Esophagus muscularis mucosa (tissue), 4 donors: Measurements from ENCODE around the gene SLC12A9. TPM values are rescaled to one million over a fixed set of nuclear protein-coding genes. Genes with fewer than 3 reads are reported as not detected.

ENCODE experiments used
- DNase-seq: peaks from one replicate; pipeline ENCODE4 v3.0.0-alpha.2; 2017; ENCODE audit errors: extremely low spot score
- H3K27ac ChIP-seq, 4 donors: fragments of 200-600 bp; sonication (generic); replicated peaks in 1 of 4; 1 replicate in 3 of 4; 2 replicates in 1 of 4; pipeline ENCODE4 v1.5.1; 2016 to 2019; ENCODE audit warnings: mild to moderate bottlenecking in 1 of 4
- H3K27me3 ChIP-seq, 4 donors: fragments of 200-600 bp; sonication (generic); one replicate each; pipeline versions ENCODE4 v1.5.1 to v1.6.0; 2016 to 2019
- H3K36me3 ChIP-seq, 4 donors: fragments of 200-600 bp; sonication (generic); one replicate each; pipeline ENCODE4 v1.5.1; 2016 to 2019
- H3K4me1 ChIP-seq, 4 donors: fragments of 200-600 bp; sonication (generic); one replicate each; pipeline ENCODE4 v1.5.1; 2016 to 2019
- H3K4me3 ChIP-seq, 4 donors: fragments of 200-600 bp; sonication (generic); 1 replicate in 2 of 4; 2 replicates in 2 of 4; pipeline ENCODE4 v1.5.1; 2016 to 2019; ENCODE audit warnings: mild to moderate bottlenecking in 4 of 4, moderate library complexity in 1 of 4
- H3K9me3 ChIP-seq, 4 donors: fragments of 200-600 bp; sonication (generic); 1 replicate in 3 of 4; 2 replicates in 1 of 4; pipeline ENCODE4 v1.5.1; 2016 to 2019
- CTCF ChIP-seq, 3 experiments: fragments of 200-600 bp in 2 of 3; fragments of 450-650 bp in 1 of 3; sonication (generic) in 2 of 3; IDR thresholded peaks; one replicate each; pipeline ENCODE4 v1.5.1; 2017 to 2019; ENCODE audit warnings: antibody characterized with exemption in 3 of 3, mild to moderate bottlenecking in 2 of 3, moderate library complexity in 1 of 3
- EP300 ChIP-seq: sonication (generic); formaldehyde crosslinking; IDR thresholded peaks from one replicate; pipeline ENCODE4 v1.6.1; 2017; ENCODE audit warnings: antibody characterized with exemption
- POLR2A ChIP-seq: fragments of 450-650 bp; IDR thresholded peaks from one replicate; pipeline ENCODE4 v1.6.1; 2017; ENCODE audit warnings: antibody characterized with exemption, moderate library complexity, mild to moderate bottlenecking, low read depth
- POLR2AphosphoS5 ChIP-seq, 2 donors: sonication (generic); formaldehyde crosslinking; IDR thresholded peaks; one replicate each; pipeline ENCODE4 v1.6.1; 2017; ENCODE audit warnings: antibody characterized with exemption in 2 of 2
- WGBS: methylation state at CpG from one replicate; pipeline ENCODE4 v1.1.5; 2018; 5-methylcytosine and 5-hydroxymethylcytosine counted together
- intact Hi-C: fragments of 100-400 bp; cut with DNase I; formaldehyde crosslinking; loops from one replicate; pipeline ENCODE4 v1.15.1; 2023
- total RNA-seq, 4 donors: library from RNA; depleted of rRNA; stranded (reverse); fragments of >200 nt; gene quantifications; one replicate each; pipeline versions ENCODE4 v1.1.0 to v1.2.1, GENCODE V29; 2016

Gene SLC12A9
- total RNA-seq, 4 donors from 2014 or later = 15.0 to 26.0 (median 19.9) TPM

GRCh38 chr7:100878013-100878412 lies 25.5 kb downstream of the SLC12A9 start:
- TF ChIP-seq EP300 = no peak
- no peak for TF ChIP-seq CTCF (IDR thresholded peaks at IDR 0.05)
- no peak for TF ChIP-seq POLR2AphosphoS5 (IDR thresholded peaks at IDR 0.05)
- no peak for TF ChIP-seq POLR2A
- WGBS = 72% methylated on average over 7 of the region's 7 CpGs
- intact Hi-C loops = no loop called here
- Histone ChIP-seq H3K4me3 (no peak overlapping the region), H3K4me1 (peaks cover 33 to 64% (median 57%) of the 10 kb centered on the region in 4 donors), H3K27ac (no peak overlapping the region), H3K36me3 (peaks cover 22 to 73% (median 48%) of the 10 kb centered on the region in 4 donors), H3K27me3 (peaks cover 0 to 10% (median 0%) of the 10 kb centered on the region in 4 donors), H3K9me3 (no peaks in the 10 kb centered on the region)
- DNase-seq = no peak

DNA sequence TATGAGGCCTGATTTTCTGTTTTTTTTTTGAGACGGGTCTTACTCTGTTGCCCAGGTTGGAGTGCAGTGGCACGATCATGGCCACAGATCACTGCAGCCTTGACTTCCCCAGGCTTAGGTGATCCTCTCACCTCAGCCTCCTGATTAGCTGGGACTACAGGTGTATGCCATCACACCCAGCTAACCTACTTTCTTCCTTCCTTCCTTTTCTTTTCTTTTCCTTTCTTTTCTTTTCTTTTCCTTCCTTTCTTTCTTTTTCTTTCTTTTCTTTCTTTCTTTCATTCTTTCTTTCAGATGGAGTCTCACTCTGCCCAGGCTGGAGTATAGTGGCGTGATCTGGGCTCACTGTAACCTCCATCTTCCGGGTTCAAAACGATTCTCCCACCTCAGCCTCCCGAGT lies 26.2 kb downstream of the SLC12A9 start:
- Histone ChIP-seq H3K27me3 (peaks cover 0 to 10% (median 0%) of the 10 kb centered on the region in 4 donors), H3K27ac (no peak overlapping the region), H3K4me1 (peaks cover 33 to 63% (median 58%) of the 10 kb centered on the region in 4 donors), H3K4me3 (no peak overlapping the region), H3K9me3 (no peaks in the 10 kb centered on the region), H3K36me3 (peaks cover 15 to 73% (median 49%) of the 10 kb centered on the region in 4 donors)
- no peak for DNase-seq
- intact Hi-C loops = no loop called here
- TF ChIP-seq POLR2AphosphoS5 (IDR thresholded peaks at IDR 0.05) (no peak), EP300 (no peak), POLR2A (no peak), CTCF (IDR thresholded peaks at IDR 0.05) (no peak)
- 85% methylated on average over 6 of the region's 6 CpGs for WGBS

DNA sequence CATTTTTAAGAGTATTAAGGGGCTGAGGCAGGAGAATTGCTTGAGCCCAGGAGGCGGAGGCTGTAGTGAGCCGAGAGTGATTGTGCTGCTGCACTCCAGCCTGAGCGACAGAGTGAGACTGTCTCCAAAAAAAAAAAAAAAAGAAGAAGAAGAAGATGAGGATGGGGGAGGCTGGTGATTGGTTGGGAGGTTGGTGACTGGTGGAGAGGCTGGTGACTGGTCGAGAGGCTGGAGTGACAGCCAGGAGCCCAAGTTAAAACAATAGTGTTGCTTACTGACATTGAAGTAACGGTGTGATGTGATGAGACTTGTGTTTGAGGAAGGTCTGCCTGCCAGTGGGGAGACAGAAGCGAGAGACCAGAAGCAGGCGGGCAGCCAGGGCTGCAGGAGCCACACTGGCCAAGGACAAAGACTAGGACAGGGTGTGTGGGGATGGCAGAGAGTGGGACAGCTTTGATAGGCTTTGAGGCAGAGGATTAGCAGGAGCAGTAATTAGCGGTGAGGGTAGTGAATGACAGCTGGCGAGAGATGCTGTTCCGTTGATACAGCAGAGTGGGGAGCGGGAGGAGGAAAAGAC lies 27.3 kb downstream of the SLC12A9 start:
- peaks cover 27 to 54% (median 51%) of the 10 kb centered on the region in 4 donors for H3K4me1 ChIP-seq
- intact Hi-C loops = loop anchor here (10.0 kb wide), 1 partner anchor 175 kb away; the partner anchor contains the start of gene POP7
- H3K27ac ChIP-seq = no peak overlapping the region
- DNase-seq = no peak
- TF ChIP-seq POLR2AphosphoS5 (IDR thresholded peaks at IDR 0.05) (no peak), POLR2A (no peak), CTCF (IDR thresholded peaks at IDR 0.05) (no peak), EP300 (no peak)
- peaks cover 0 to 8% (median 0%) of the 10 kb centered on the region in 4 donors for H3K27me3 ChIP-seq
- H3K36me3 ChIP-seq = peaks cover 23 to 80% (median 58%) of the 10 kb centered on the region in 4 donors
- WGBS = 73% methylated on average over 11 of the region's 11 CpGs
- no peak overlapping the region for H3K4me3 ChIP-seq
- H3K9me3 ChIP-seq = no peaks in the 10 kb centered on the region

DNA sequence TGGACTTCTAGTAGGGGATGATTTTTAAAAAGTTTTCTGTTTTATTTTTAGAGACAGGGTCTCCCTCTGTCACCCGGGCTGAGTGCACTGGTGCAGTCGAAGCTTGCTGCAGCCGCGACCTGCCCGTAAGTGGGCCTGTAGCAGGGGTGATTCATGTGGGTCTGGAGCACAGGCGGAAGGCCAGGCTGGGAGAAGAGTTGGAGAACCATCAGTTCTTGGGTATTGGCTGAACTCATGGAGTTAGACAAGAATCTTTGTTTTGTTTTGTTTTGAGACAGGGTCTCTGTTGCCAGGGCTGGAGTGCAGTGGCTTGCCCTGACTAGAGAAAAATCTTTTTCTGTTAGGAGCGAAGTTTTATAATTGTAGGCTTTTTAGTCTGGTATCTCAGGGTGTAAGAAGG lies 28.1 kb downstream of the SLC12A9 start:
- intact Hi-C loops = loop anchor here (10.0 kb wide), 1 partner anchor 176 kb away; the partner anchor contains the start of gene POP7
- no peaks in the 10 kb centered on the region for H3K27me3 ChIP-seq
- no peak for TF ChIP-seq EP300
- no peak for TF ChIP-seq POLR2A
- no peak for TF ChIP-seq CTCF (IDR thresholded peaks at IDR 0.05)
- no peak for TF ChIP-seq POLR2AphosphoS5 (IDR thresholded peaks at IDR 0.05)
- H3K4me3 ChIP-seq = no peak overlapping the region
- H3K36me3 ChIP-seq = peaks cover 32 to 89% (median 67%) of the 10 kb centered on the region in 4 donors
- peaks cover 25 to 53% (median 49%) of the 10 kb centered on the region in 4 donors for H3K4me1 ChIP-seq
- 90% methylated on average over 7 of the region's 7 CpGs for WGBS
- no peaks in the 10 kb centered on the region for H3K9me3 ChIP-seq
- DNase-seq = no peak
- H3K27ac ChIP-seq = no peak overlapping the region
